HG02943 (cell line): ENCODE results near the gene NOC2L.

ENCODE experiments used
- ATAC-seq: cut with Tn5 transposase; IDR thresholded peaks from one replicate; pipeline ENCODE4 v1.9.1; 2021; ENCODE audit warnings: mild to moderate bottlenecking, low read depth, moderate library complexity; ENCODE audit not compliant: unreplicated experiment

The NOC2L gene

GRCh38 chr1:932776-933602 lies 26.1 kb downstream of the NOC2L start:
- ATAC-seq: no peak

DNA sequence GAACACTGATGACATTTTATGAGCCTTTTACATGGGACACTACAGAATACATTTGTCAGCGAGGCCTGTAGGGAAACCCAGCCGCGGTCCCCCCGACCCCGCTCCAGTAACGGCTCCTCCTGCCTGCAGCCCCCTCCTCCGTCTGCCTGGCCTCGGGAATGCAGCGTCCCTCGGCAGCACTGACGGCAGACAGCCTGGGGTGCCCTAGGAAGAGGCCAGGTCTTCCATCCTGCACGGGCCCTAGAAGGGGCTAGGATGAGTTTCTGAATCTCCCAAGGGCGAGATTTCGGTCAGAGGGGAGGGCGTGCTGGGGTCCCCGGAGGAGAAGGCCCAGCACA lies 26.9 kb downstream of the NOC2L start:
- ATAC-seq: no peak

- no peak for ATAC-seq
These were observed 27.5 kb downstream of the NOC2L start for GRCh38 chr1:931380-932172.

GRCh38 chr1:930633-931138 lies 28.4 kb downstream of the NOC2L start:
- no peak for ATAC-seq

GRCh38 chr1:929712-930632 lies 29.1 kb downstream of the NOC2L start:
- no peak for ATAC-seq

- no peak for ATAC-seq
These were observed 30.0 kb downstream of the NOC2L start for GRCh38 chr1:928825-929661.

- ATAC-seq: no peak
These were observed 31.3 kb downstream of the NOC2L start for GRCh38 chr1:927748-928147.

DNA sequence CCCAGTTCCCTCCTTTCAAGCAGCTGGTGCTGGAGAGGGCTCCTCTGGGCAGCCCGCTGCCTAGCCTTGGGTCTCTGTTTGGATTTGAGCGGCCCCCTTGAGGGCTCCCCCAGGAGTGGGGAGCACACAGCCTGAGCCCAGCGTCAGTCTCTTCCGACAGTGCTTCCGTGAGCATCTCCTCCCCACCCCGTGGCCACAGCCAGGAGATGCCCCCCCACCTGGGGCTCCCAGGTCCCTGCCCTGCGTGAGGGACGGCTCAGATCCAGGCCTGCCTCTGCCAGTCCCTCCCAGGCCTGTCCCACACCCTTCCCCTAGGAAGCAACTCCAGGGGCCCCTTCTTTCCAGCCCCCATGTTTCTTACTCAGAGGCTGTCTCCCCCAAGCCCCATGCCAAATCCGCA lies 31.8 kb downstream of the NOC2L start:
- ATAC-seq: no peak

DNA sequence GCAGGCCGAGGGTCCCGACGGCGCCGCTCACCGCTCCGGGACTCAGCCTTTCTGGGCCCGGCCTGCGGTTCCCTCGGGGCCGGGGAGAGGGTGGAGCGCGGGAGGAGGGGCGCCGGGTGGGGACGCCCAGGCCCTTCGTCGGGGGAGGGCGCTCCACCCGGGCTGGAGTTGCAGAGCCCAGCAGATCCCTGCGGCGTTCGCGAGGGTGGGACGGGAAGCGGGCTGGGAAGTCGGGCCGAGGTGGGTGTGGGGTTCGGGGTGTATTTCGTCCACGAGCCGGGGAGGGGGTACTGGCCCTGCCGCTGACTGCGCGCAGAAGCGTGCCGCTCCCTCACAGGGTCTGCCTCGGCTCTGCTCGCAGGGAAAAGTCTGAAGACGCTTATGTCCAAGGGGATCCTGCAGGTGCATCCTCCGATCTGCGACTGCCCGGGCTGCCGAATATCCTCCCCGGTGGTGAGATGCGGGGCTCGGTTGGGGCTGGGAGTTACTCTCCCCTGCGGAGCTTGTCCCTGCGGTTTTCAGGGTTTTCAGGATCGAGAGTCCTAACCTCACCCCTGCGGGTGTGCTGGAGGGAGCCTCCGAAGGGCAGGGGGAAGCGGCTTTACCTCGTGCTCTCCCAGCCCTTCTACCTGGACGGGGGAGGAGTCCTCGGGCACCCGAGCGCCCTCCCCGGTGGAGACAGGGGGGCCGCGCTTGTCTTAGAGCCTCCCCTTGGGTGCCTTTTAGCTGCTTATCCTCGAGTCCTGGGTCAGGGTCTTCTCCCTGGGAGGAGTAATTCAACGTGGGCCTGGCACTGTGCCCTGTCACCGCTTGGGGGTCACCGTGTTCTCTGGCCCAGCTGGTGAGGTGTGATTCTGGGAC lies 33.3 kb downstream of the NOC2L start:
- ATAC-seq: no peak

GRCh38 chr1:924656-925560 lies 34.1 kb downstream of the NOC2L start:
- no peak for ATAC-seq

DNA sequence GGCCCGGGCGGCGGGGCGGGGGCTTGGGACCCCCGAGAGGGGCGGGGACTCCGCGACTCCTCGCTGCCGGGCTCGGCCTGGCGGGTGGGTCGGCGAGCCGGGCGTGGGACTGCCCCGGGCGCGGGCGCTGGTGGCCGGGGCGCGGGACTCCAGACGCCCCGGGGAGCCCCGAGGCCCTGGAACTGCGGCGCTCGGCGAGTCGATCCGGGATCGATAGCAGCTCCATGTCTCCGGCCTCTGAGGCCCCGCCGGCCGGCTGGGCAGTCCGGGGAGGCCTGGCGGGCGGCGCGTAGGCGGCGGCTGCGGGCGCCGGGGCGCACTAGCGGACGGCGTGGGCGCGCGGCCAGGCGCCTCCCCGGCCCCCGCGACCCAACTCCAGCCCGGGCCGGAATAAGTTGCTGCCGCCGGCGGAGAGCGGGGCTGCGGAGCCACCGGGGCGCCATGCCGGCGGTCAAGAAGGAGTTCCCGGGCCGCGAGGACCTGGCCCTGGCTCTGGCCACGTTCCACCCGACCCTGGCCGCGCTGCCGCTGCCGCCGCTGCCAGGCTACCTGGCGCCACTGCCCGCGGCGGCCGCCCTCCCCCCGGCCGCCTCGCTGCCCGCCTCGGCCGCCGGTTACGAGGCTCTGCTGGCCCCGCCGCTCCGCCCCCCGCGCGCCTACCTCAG lies 34.9 kb downstream of the NOC2L start:
- no peak for ATAC-seq

DNA sequence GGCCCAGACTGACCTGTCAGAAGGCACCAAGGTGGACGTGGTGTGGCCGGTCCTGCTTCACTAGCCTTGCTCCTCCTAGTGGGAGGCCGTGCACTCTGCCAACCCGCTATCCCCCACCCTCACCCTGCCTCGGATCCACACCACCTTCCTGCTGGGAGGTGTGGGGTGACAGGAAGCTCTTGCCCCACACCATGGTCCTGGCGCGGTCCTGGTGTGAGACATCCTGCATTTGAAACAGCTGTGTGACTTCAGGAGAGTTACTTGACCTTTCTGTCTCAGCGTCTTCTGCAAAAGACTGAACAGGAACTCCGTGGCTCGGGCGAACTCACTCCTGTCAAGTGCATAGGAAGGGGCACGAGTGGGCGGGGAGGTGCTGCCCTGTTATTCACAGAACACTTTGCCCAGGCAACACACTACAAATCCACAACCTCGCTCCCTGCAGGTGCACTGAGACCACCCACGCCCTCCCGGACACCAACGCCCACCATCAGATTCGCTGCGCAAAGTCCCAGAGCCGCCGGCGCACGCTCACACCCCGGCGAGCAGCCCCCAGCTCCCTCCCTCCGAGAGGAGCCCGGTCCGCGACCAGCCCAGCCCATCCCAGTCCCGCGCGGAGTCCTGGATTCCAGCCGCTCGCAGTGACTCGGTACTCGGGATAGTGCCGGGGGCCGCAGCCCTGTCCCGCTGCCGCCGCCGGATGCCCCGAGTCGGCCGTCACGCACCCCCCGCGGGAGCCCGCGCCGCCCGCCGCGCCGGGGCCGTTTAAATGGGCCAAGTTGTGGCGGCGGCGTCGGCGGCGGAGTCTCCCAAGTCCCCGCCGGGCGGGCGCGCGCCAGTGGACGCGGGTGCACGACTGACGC lies 35.7 kb downstream of the NOC2L start, which contains the start of gene SAMD11:
Gene SAMD11 (plus strand): TSS at position 793 of the 860 bp plus-strand sequence. CDS start 509 bp downstream, outside the sequence.
- ATAC-seq: no peak

GRCh38 chr1:921011-921837 lies 37.8 kb downstream of the NOC2L start:
- no peak for ATAC-seq

- no peak for ATAC-seq
These were observed 38.5 kb downstream of the NOC2L start for GRCh38 chr1:920521-920920.

GRCh38 chr1:920010-920409 lies 39.0 kb downstream of the NOC2L start:
- no peak for ATAC-seq
